ENCODE measurements around the gene NFIX. TPM values are rescaled to one million over a fixed set of nuclear protein-coding genes. Genes with fewer than 3 reads are reported as not detected.
A peak's percentile ranks its signal among the peaks of the same experiment; 100 is the strongest.

The NFIX gene
- total and polyA plus RNA-seq, 9 of the 15 experiments (the other 6 are each of a cell fraction or from before 2014, with no cell fraction given): 0.28 to 26.8 (median 5.4) TPM

- TF ChIP-seq THAP7 (CRISPR knock-in tag; IDR thresholded peaks at IDR 0.05) (peak; percentile 91; the same call in 1 of the 2 replicates), HDAC8 (tag; IDR thresholded peaks at IDR 0.05) (no peak), ZNF586 (CRISPR knock-in tag; conservative IDR thresholded peaks at IDR 0.05) (no peak), SMC3 (conservative IDR thresholded peaks at IDR 0.05; ENCODE audit: insufficient read depth, low read depth, low read length) (no peak), MBD1 (CRISPR knock-in tag; IDR thresholded peaks at IDR 0.05) (no peak), GTF3C2 (IDR thresholded peaks at IDR 0.05; ENCODE audit: borderline replicate concordance, extremely low read depth, insufficient read length) (no peak), ZNF282 (CRISPR knock-in tag; IDR thresholded peaks at IDR 0.05) (no peak), L3MBTL2 (IDR thresholded peaks at IDR 0.05) (peak; percentile 72), ZNF217 (CRISPR knock-in tag; IDR thresholded peaks at IDR 0.05) (no peak), ATF3 (IDR thresholded peaks at IDR 0.05) (no peak), ATF3 (CRISPR knock-in tag; conservative IDR thresholded peaks at IDR 0.05) (no peak), HEY1 (CRISPR knock-in tag; IDR thresholded peaks at IDR 0.05; ENCODE audit: borderline replicate concordance) (no peak), MTF1 (CRISPR knock-in tag; IDR thresholded peaks at IDR 0.05; ENCODE audit: borderline replicate concordance) (no peak), CBX5 (IDR thresholded peaks at IDR 0.05; ENCODE audit: borderline replicate concordance, low read depth) (no peak), RBFOX2 (IDR thresholded peaks at IDR 0.05; ENCODE audit: low read depth, low read length) (peak; percentile 96), ZNF280B (CRISPR knock-in tag; IDR thresholded peaks at IDR 0.05) (no peak), NCOA4 (IDR thresholded peaks at IDR 0.05; ENCODE audit: partially characterized antibody) (no peak), TBP (optimal IDR thresholded peaks at IDR 0.05; ENCODE audit: low read depth, low read length) (peak; percentile 92), TRIM24 (IDR thresholded peaks at IDR 0.05) (no peak), THRAP3 (IDR thresholded peaks at IDR 0.05; ENCODE audit: borderline replicate concordance) (no peak)
These were observed 38.6 kb upstream of the NFIX start, which contains the start of gene GADD45GIP1 (continued) for GRCh38 chr19:12956446-12957388.
